Immature natural killer cell (primary cell): ENCODE results near the gene LBH. TPM values are rescaled to one million over a fixed set of nuclear protein-coding genes. Genes with fewer than 3 reads are reported as not detected.
A peak's percentile ranks its signal among the peaks of the same experiment; 100 is the strongest.
"Not testable (repeated sequence)": the region's sequence is repeated elsewhere in the genome, so short reads cannot be mapped to it uniquely, and the experiment has no call there.

Source experiments
- DNase-seq, 3 donors: peaks; one replicate each; pipeline ENCODE4 v3.0.0; 2022; ENCODE audit warnings: mixed read lengths in 1 of 3
- H3K27ac Mint-ChIP-seq, 6 donors: one replicate each; pipeline ENCODE4 v1.8.0; 2020; ENCODE audit warnings: mixed read lengths in 6 of 6, mild to moderate bottlenecking in 5 of 6, inconsistent platforms in 4 of 6, moderate library complexity in 3 of 6
- H3K27me3 Mint-ChIP-seq, 3 donors: one replicate each; pipeline ENCODE4 v1.8.0; 2020 to 2021; ENCODE audit warnings: low read depth in 3 of 3, mild to moderate bottlenecking in 3 of 3, mixed read lengths in 3 of 3, moderate library complexity in 3 of 3, inconsistent platforms in 1 of 3
- H3K36me3 Mint-ChIP-seq, 3 donors: one replicate each; pipeline ENCODE4 v1.8.0; 2020; ENCODE audit warnings: mixed read lengths in 3 of 3, inconsistent platforms in 2 of 3, mild to moderate bottlenecking in 2 of 3
- H3K4me1 Mint-ChIP-seq, 2 donors: one replicate each; pipeline ENCODE4 v1.8.0; 2020; ENCODE audit warnings: inconsistent platforms in 2 of 2, mild to moderate bottlenecking in 2 of 2, mixed read lengths in 2 of 2, moderate library complexity in 1 of 2
- H3K4me3 Mint-ChIP-seq, 5 donors: one replicate each; pipeline ENCODE4 v1.8.0; 2020; ENCODE audit warnings: mild to moderate bottlenecking in 5 of 5, mixed read lengths in 5 of 5, inconsistent platforms in 3 of 5, moderate library complexity in 3 of 5
- H3K9me3 Mint-ChIP-seq, 6 donors: one replicate each; pipeline ENCODE4 v1.8.0; 2020; ENCODE audit warnings: mild to moderate bottlenecking in 6 of 6, mixed read lengths in 6 of 6, inconsistent platforms in 4 of 6, moderate library complexity in 3 of 6
- polyA plus RNA-seq, 3 donors: library from polyadenylated mRNA; unstranded; fragments of 300-500 nt; fragmentation: Illumina TruSeq; gene quantifications; one replicate each; pipeline ENCODE4 v1.2.3, GENCODE V29; 2021

Gene LBH
- polyA plus RNA-seq, 3 donors from 2014 or later, result 101 to 137 (median 129) TPM

- Mint-ChIP-seq H3K4me1 (peaks cover 77 to 91% of the 10 kb centered on the region in 2 donors), H3K4me3 (no peak overlapping the region), H3K36me3 (peaks cover 31 to 51% (median 43%) of the 10 kb centered on the region in 3 donors), H3K27ac (peak overlapping the region; percentile 68 to 87 (median 78)), H3K9me3 (no peaks in the 10 kb centered on the region), H3K27me3 (peaks cover 0 to 7% (median 3%) of the 10 kb centered on the region in 3 donors)
- DNase-seq, result no peak
These were observed 28.7 kb downstream of the LBH start for GRCh38 chr2:30259827-30260679.

- H3K36me3 Mint-ChIP-seq, result peaks cover 31 to 51% (median 43%) of the 10 kb centered on the region in 3 donors
- H3K27ac Mint-ChIP-seq, result peak overlapping the region; percentile 59 to 87 (median 72)
- H3K4me1 Mint-ChIP-seq, result peaks cover 77 to 91% of the 10 kb centered on the region in 2 donors
- no peaks in the 10 kb centered on the region for H3K9me3 Mint-ChIP-seq
- DNase-seq, result no peak
- H3K4me3 Mint-ChIP-seq, result peak overlapping the region in 1 of 5 donors; percentile 21
- H3K27me3 Mint-ChIP-seq, result peaks cover 0 to 7% (median 3%) of the 10 kb centered on the region in 3 donors
These were observed 29.6 kb downstream of the LBH start for GRCh38 chr2:30260941-30261340.

- H3K27me3 Mint-ChIP-seq, result peaks cover 0 to 7% (median 3%) of the 10 kb centered on the region in 3 donors
- no peak for DNase-seq
- H3K9me3 Mint-ChIP-seq, result no peaks in the 10 kb centered on the region
- peaks cover 78 to 91% of the 10 kb centered on the region in 2 donors for H3K4me1 Mint-ChIP-seq
- H3K36me3 Mint-ChIP-seq, result peaks cover 29 to 48% (median 41%) of the 10 kb centered on the region in 3 donors
- H3K4me3 Mint-ChIP-seq, result no peak overlapping the region
- peak overlapping the region in 5 of 6 donors; percentile 59 to 86 (median 73) for H3K27ac Mint-ChIP-seq
These were observed 30.4 kb downstream of the LBH start for GRCh38 chr2:30261695-30262211.

GRCh38 chr2:30262716-30263309, 31.5 kb downstream of the LBH start:
- peaks cover 19 to 38% (median 31%) of the 10 kb centered on the region in 3 donors for H3K36me3 Mint-ChIP-seq
- H3K27me3 Mint-ChIP-seq, result peaks cover 0 to 4% (median 2%) of the 10 kb centered on the region in 3 donors
- H3K4me1 Mint-ChIP-seq, result peaks cover 78 to 91% of the 10 kb centered on the region in 2 donors
- H3K4me3 Mint-ChIP-seq, result no peak overlapping the region
- H3K27ac Mint-ChIP-seq, result peak overlapping the region; percentile 59 to 86 (median 75)
- DNase-seq, result no peak
- H3K9me3 Mint-ChIP-seq, result no peaks in the 10 kb centered on the region

- Mint-ChIP-seq H3K4me3 (peak overlapping the region in 4 of 5 donors; percentile 33 to 88 (median 46)), H3K36me3 (peaks cover 15 to 26% (median 25%) of the 10 kb centered on the region in 3 donors), H3K27me3 (peaks cover 0 to 3% (median 2%) of the 10 kb centered on the region in 3 donors), H3K4me1 (peaks cover 77 to 90% of the 10 kb centered on the region in 2 donors), H3K9me3 (no peaks in the 10 kb centered on the region), H3K27ac (peak overlapping the region; percentile 82 to 97 (median 95))
- DNase-seq, result no peak
These were observed 32.9 kb downstream of the LBH start for GRCh38 chr2:30264274-30264673.

GRCh38 chr2:30265052-30266015, 34.0 kb downstream of the LBH start:
- peak in 1 of 3 donors; percentile 5 for DNase-seq
- Mint-ChIP-seq H3K4me1 (peaks cover 66 to 82% of the 10 kb centered on the region in 2 donors), H3K27me3 (no peaks in the 10 kb centered on the region), H3K36me3 (peaks cover 5 to 16% (median 15%) of the 10 kb centered on the region in 3 donors), H3K9me3 (no peaks in the 10 kb centered on the region), H3K27ac (peak overlapping the region; percentile 93 to 97 (median 96)), H3K4me3 (peak overlapping the region; percentile 73 to 90 (median 88))

- Mint-ChIP-seq H3K27me3 (no peaks in the 10 kb centered on the region), H3K36me3 (peaks cover 0 to 10% (median 7%) of the 10 kb centered on the region in 3 donors), H3K4me3 (peak overlapping the region; percentile 73 to 90 (median 88)), H3K27ac (peak overlapping the region; percentile 93 to 97 (median 96)), H3K9me3 (no peaks in the 10 kb centered on the region), H3K4me1 (peaks cover 61 to 74% of the 10 kb centered on the region in 2 donors)
- DNase-seq, result peak; percentile 64 to 74 (median 64)
These were observed 34.8 kb downstream of the LBH start for GRCh38 chr2:30266051-30266621.

GRCh38 chr2:30266705-30267104, 35.4 kb downstream of the LBH start:
- Mint-ChIP-seq H3K27ac (peak overlapping the region; percentile 93 to 97 (median 96)), H3K36me3 (peaks cover 0 to 6% (median 6%) of the 10 kb centered on the region in 3 donors), H3K27me3 (no peaks in the 10 kb centered on the region), H3K9me3 (no peaks in the 10 kb centered on the region), H3K4me3 (peak overlapping the region; percentile 73 to 90 (median 88)), H3K4me1 (peaks cover 63 to 68% of the 10 kb centered on the region in 2 donors)
- no peak for DNase-seq

- Mint-ChIP-seq H3K4me1 (peaks cover 59 to 61% of the 10 kb centered on the region in 2 donors), H3K4me3 (peak overlapping the region; percentile 73 to 90 (median 88)), H3K27ac (peak overlapping the region; percentile 93 to 97 (median 96)), H3K27me3 (no peaks in the 10 kb centered on the region), H3K9me3 (no peaks in the 10 kb centered on the region), H3K36me3 (peaks cover 0 to 4% (median 3%) of the 10 kb centered on the region in 3 donors)
- peak in 1 of 3 donors; percentile 3 for DNase-seq
These were observed 36.0 kb downstream of the LBH start for GRCh38 chr2:30267161-30267975.

- Mint-ChIP-seq H3K9me3 (no peaks in the 10 kb centered on the region), H3K4me3 (peak overlapping the region in 1 of 5 donors; percentile 23), H3K27ac (peak overlapping the region in 5 of 6 donors; percentile 46 to 97 (median 62)), H3K36me3 (no peaks in the 10 kb centered on the region), H3K4me1 (peaks cover 56 to 60% of the 10 kb centered on the region in 2 donors), H3K27me3 (no peaks in the 10 kb centered on the region)
- DNase-seq, result no peak
These were observed 37.0 kb downstream of the LBH start for GRCh38 chr2:30268296-30268871.

GRCh38 chr2:30269114-30269770, 37.9 kb downstream of the LBH start:
- DNase-seq, result not testable (repeated sequence)

More at GRCh38 chr2:30269114-30269770, 37.9 kb downstream of the LBH start:
- H3K36me3 Mint-ChIP-seq, H3K9me3 Mint-ChIP-seq, H3K27me3 Mint-ChIP-seq: not testable (repeated sequence)
- H3K4me3 Mint-ChIP-seq, result peak overlapping the region in 1 of 5 donors; percentile 14
- peak overlapping the region in 4 of 6 donors; percentile 42 to 75 (median 68) for H3K27ac Mint-ChIP-seq
- peaks cover 54 to 58% of the 10 kb centered on the region in 2 donors for H3K4me1 Mint-ChIP-seq
